ENCODE data around the gene ANKRD26. TPM values are rescaled to one million over a fixed set of nuclear protein-coding genes. Genes with fewer than 3 reads are reported as not detected.
"Not testable (repeated sequence)": the region's sequence is repeated elsewhere in the genome, so short reads cannot be mapped to it uniquely, and the experiment has no call there.

ANKRD26 gene
- total and polyA plus RNA-seq, 2 donors (not counting 1 experiment from before 2014, with no cell fraction given): 0.67 to 10.5 TPM

DNA sequence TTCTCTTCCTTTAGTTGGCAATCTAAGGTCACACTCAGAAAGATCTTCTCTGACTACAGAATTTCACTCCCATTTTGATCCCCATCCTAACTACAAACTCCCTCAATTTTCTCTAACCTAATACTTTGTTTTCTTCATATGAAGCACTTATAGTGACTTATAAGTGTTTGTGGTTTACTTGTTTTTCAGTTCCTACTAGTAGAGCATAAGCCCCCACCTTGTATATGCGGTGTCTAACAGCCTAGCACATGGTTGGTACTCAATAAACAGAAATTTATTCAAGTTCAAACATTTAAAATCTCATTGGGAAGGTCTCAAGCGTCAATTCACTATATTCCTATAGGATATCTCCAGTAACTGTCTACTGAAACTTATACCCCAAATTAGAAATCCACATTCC lies 35.2 kb downstream of the ANKRD26 start:
- H3K36me3 ChIP-seq (replicated peaks in 1 of 2; ENCODE audit: control extremely low read depth in 1 of 2, control insufficient read depth in 1 of 2, extremely low read depth in 1 of 2, insufficient read depth in 2 of 2, low read length in 1 of 2): peaks cover 5 to 14% of the 10 kb centered on the region in 2 experiments
- no peak overlapping the region for H3K4me2 ChIP-seq (replicated peaks; ENCODE audit: low read depth, low read length, poor library complexity, severe bottlenecking)
- H4K20me1 ChIP-seq (ENCODE audit: control insufficient read depth, insufficient read depth, low read length, poor library complexity, severe bottlenecking): no peaks in the 10 kb centered on the region
- Mint-ChIP-seq H3K27ac (no peak overlapping the region), H3K27me3 (no peaks in the 10 kb centered on the region), H3K9me3 (ENCODE audit: insufficient read depth) (peaks cover 3% of the 10 kb centered on the region), H3K4me1 (no peaks in the 10 kb centered on the region), H3K4me3 (no peak overlapping the region)
- WGBS (ENCODE audit: insufficient coverage): 88% methylated on average over 1 of the region's 2 CpGs
- CTCF ChIA-PET: no interaction called here
- H3K4me1 ChIP-seq (ENCODE audit: control insufficient read depth in 2 of 2, insufficient read depth in 2 of 2, low read length in 2 of 2): no peaks in the 10 kb centered on the region
- no peak overlapping the region for H2AFZ ChIP-seq (ENCODE audit: insufficient read depth, low read depth, low read length, poor library complexity, severe bottlenecking)
- no peak overlapping the region for H3K4me3 ChIP-seq (ENCODE audit: control extremely low read depth in 1 of 5, extremely low read depth in 1 of 5, insufficient read depth in 1 of 5, low read depth in 2 of 5, low read length in 4 of 5)
- H3K27me3 ChIP-seq (replicated peaks in 1 of 4; ENCODE audit: control extremely low read depth in 1 of 4, control insufficient read depth in 3 of 4, insufficient read depth in 4 of 4, low read length in 3 of 4): no peaks in the 10 kb centered on the region
- no peak overlapping the region for H3K27ac ChIP-seq (ENCODE audit: low read length in 2 of 2)
- DNase-seq (no peak), ATAC-seq (ENCODE audit: low read depth) (no peak)
- POLR2A ChIA-PET: no interaction called here
- no peak overlapping the region for H3K9ac ChIP-seq (ENCODE audit: low read length)
- intact Hi-C loops (cut with micrococcal nuclease): no loop called here
- H3K79me2 ChIP-seq (ENCODE audit: control insufficient read depth, insufficient read depth, low read length): no peaks in the 10 kb centered on the region
- H3K9me3 ChIP-seq (ENCODE audit: control extremely low read depth in 1 of 3, control insufficient read depth in 2 of 3, insufficient read depth in 1 of 3, low read length in 2 of 3): no peaks in the 10 kb centered on the region
- TF ChIP-seq EZH2 (IDR thresholded peaks at IDR 0.05; ENCODE audit: borderline replicate concordance, insufficient read depth, low read depth, low read length, poor library complexity, severe bottlenecking): no peak
- TF ChIP-seq, protein P1, sequence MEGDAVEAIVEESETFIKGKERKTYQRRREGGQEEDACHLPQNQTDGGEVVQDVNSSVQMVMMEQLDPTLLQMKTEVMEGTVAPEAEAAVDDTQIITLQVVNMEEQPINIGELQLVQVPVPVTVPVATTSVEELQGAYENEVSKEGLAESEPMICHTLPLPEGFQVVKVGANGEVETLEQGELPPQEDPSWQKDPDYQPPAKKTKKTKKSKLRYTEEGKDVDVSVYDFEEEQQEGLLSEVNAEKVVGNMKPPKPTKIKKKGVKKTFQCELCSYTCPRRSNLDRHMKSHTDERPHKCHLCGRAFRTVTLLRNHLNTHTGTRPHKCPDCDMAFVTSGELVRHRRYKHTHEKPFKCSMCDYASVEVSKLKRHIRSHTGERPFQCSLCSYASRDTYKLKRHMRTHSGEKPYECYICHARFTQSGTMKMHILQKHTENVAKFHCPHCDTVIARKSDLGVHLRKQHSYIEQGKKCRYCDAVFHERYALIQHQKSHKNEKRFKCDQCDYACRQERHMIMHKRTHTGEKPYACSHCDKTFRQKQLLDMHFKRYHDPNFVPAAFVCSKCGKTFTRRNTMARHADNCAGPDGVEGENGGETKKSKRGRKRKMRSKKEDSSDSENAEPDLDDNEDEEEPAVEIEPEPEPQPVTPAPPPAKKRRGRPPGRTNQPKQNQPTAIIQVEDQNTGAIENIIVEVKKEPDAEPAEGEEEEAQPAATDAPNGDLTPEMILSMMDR (IDR thresholded peaks at IDR 0.05): no peak

DNA sequence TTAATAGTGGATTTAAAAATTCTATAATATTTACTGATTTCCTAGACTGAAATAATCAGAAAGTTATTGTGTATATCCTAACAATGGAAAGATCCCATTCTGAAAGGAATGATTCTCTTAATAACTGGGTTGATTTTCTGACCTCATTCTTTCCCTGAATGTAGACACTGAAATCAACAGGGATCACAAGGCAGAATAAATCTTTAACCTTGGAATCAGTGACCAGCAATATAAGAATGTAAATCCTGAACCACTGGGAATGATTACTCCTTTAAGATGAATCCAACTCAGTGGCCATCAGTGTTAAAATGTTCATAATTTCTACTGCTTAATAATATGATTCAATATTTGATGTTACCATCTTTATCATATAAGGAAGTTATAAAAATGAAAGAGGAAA lies 47.6 kb downstream of the ANKRD26 start:
- Histone ChIP-seq H3K4me2 (replicated peaks; ENCODE audit: low read depth, low read length, poor library complexity, severe bottlenecking) (no peak overlapping the region), H3K79me2 (ENCODE audit: control insufficient read depth, insufficient read depth, low read length) (no peaks in the 10 kb centered on the region), H2AFZ (ENCODE audit: insufficient read depth, low read depth, low read length, poor library complexity, severe bottlenecking) (no peak overlapping the region), H3K27ac (ENCODE audit: low read length in 2 of 2) (no peak overlapping the region), H3K36me3 (replicated peaks in 1 of 2; ENCODE audit: control extremely low read depth in 1 of 2, control insufficient read depth in 1 of 2, extremely low read depth in 1 of 2, insufficient read depth in 2 of 2, low read length in 1 of 2) (no peaks in the 10 kb centered on the region), H3K9ac (ENCODE audit: low read length) (no peak overlapping the region), H3K4me3 (ENCODE audit: control extremely low read depth in 1 of 5, extremely low read depth in 1 of 5, insufficient read depth in 1 of 5, low read depth in 2 of 5, low read length in 4 of 5) (no peak overlapping the region), H3K27me3 (replicated peaks in 1 of 4; ENCODE audit: control extremely low read depth in 1 of 4, control insufficient read depth in 3 of 4, insufficient read depth in 4 of 4, low read length in 3 of 4) (no peaks in the 10 kb centered on the region), H4K20me1 (ENCODE audit: control insufficient read depth, insufficient read depth, low read length, poor library complexity, severe bottlenecking) (no peaks in the 10 kb centered on the region), H3K9me3 (ENCODE audit: control extremely low read depth in 1 of 3, control insufficient read depth in 2 of 3, insufficient read depth in 1 of 3, low read length in 2 of 3) (no peaks in the 10 kb centered on the region), H3K4me1 (ENCODE audit: control insufficient read depth in 2 of 2, insufficient read depth in 2 of 2, low read length in 2 of 2) (peaks cover 0 to 4% of the 10 kb centered on the region in 2 donors)
- ATAC-seq (ENCODE audit: low read depth) (no peak), DNase-seq (no peak)
- H3K4me3 Mint-ChIP-seq: no peak overlapping the region
- ChIA-PET CTCF (no interaction called here), POLR2A (no interaction called here)
- TF ChIP-seq, protein P1 (IDR thresholded peaks at IDR 0.05): no peak
- TF ChIP-seq EZH2 (IDR thresholded peaks at IDR 0.05; ENCODE audit: borderline replicate concordance, insufficient read depth, low read depth, low read length, poor library complexity, severe bottlenecking): no peak
- intact Hi-C loops (cut with micrococcal nuclease): no loop called here
- peaks cover 11% of the 10 kb centered on the region for H3K4me1 Mint-ChIP-seq
- no peaks in the 10 kb centered on the region for H3K9me3 Mint-ChIP-seq (ENCODE audit: insufficient read depth)
- no peak overlapping the region for H3K27ac Mint-ChIP-seq
- no peaks in the 10 kb centered on the region for H3K27me3 Mint-ChIP-seq

DNA sequence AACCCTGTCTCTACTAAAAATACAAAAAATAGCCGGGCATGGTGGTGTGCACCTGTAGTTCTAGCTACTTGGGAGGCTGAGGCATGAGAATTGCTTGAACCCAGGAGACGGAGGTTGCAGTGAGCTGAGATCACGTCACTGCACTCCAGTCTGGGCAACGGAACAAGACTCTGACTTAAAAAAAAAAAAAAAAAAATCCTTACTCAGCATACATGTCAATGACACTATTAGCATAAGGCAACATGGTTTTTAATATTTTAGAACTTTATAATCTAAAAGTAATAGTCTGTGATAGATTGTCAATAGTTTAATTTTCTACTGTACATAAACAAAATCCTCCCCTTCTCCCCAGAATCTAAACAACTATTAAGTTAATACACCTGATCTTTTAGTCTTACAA lies 55.0 kb downstream of the ANKRD26 start:
- POLR2A ChIA-PET: not testable (repeated sequence)

More for the DNA sequence above, 55.0 kb downstream of the ANKRD26 start:
- H3K36me3 ChIP-seq (replicated peaks in 1 of 2; ENCODE audit: control extremely low read depth in 1 of 2, control insufficient read depth in 1 of 2, extremely low read depth in 1 of 2, insufficient read depth in 2 of 2, low read length in 1 of 2); H2AFZ ChIP-seq (ENCODE audit: insufficient read depth, low read depth, low read length, poor library complexity, severe bottlenecking); H3K4me1 ChIP-seq (ENCODE audit: control insufficient read depth in 2 of 2, insufficient read depth in 2 of 2, low read length in 2 of 2); H3K9me3 Mint-ChIP-seq (ENCODE audit: insufficient read depth); H3K27ac Mint-ChIP-seq; H3K4me3 Mint-ChIP-seq; H3K9ac ChIP-seq (ENCODE audit: low read length); DNase-seq; H4K20me1 ChIP-seq (ENCODE audit: control insufficient read depth, insufficient read depth, low read length, poor library complexity, severe bottlenecking); H3K9me3 ChIP-seq (ENCODE audit: control extremely low read depth in 1 of 3, control insufficient read depth in 2 of 3, insufficient read depth in 1 of 3, low read length in 2 of 3); intact Hi-C loops (cut with micrococcal nuclease); ATAC-seq (ENCODE audit: low read depth); H3K27me3 Mint-ChIP-seq; H3K79me2 ChIP-seq (ENCODE audit: control insufficient read depth, insufficient read depth, low read length); H3K4me1 Mint-ChIP-seq; H3K4me2 ChIP-seq (replicated peaks; ENCODE audit: low read depth, low read length, poor library complexity, severe bottlenecking); H3K27me3 ChIP-seq (replicated peaks in 1 of 4; ENCODE audit: control extremely low read depth in 1 of 4, control insufficient read depth in 3 of 4, insufficient read depth in 4 of 4, low read length in 3 of 4); H3K4me3 ChIP-seq (ENCODE audit: control extremely low read depth in 1 of 5, extremely low read depth in 1 of 5, insufficient read depth in 1 of 5, low read depth in 2 of 5, low read length in 4 of 5); H3K27ac ChIP-seq (ENCODE audit: low read length in 2 of 2): not testable (repeated sequence)
- no CpG with 5 or more reads among the region's 4 CpGs for WGBS (ENCODE audit: insufficient coverage)
- CTCF ChIA-PET: interaction anchor here (0.6 kb wide), 1 partner anchor 13 kb away, joined by 4 read pairs; no protein-coding TSS in a partner anchor

Data from B cell (primary cell).